Measurements from ENCODE around the gene MTCH1.

Gene MTCH1

DNA sequence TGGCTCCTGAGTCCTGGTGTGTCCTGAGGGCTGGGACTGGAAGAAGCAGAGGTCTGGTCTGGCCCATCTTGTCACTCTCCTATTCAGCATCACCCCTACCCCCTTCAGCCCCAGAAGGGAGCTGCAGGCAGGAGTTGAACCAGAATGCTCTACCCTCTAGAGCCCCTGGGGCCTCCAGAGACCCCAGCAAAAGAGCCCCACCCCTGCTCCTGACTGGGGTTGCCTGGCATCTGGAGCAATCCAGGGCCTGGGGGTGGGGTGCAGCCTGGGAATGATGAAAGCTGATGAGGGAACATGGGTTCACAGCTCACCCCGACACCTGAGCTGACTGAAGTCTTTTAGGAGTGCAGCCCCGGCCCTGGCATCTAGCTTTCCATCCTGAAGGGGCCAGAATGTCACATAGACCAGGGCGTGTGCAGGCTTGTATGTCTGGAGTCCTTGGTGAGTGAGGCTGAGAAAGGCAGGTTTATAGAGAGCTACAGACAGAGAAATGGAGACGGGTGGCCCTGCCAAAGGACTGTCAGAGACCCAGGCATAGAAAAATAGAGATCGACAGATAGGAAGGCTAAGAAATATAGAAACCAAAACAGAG, 31.7 kb upstream of the MTCH1 start:
- no peak for DNase-seq

DNA sequence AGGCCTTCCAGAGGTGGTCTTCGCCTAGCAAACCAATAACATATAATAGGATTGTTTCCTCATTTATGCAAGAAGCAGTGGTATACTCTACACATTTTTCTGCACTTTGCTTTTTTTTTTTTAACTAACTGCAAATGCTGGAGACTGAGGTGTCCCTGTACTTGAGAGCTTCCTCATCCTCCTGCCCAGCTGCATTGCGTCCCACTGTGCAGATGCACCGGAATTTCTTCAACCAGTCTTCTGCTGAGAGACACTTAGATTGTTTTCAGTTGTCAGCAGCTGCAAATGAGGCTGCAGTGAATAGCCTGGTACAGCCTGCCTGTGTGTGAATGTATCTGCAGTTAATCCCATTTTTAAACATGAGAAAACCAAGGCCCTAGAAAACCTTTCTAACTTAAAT, 31.0 kb upstream of the MTCH1 start:
- DNase-seq: no peak

DNA sequence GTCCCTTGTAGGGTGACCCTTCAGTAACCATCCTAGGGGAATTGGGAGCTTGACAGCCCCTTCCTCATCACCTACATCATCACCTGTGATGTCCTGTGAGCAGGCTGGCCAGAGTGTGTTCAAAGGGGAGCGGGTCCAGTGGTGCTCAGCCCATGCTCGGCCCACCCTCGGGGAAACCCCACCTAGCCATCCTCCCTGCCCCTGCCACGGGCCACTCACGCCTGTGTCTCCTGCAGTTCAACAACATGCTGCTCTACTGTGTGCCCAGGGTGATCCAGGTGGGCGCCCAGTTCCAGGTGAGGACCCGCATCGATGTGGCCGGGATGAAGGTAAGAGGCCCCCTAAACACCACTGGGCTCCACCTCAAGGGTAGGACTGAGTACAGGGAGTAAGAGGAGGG, 29.5 kb upstream of the MTCH1 start:
- no peak for DNase-seq

DNA sequence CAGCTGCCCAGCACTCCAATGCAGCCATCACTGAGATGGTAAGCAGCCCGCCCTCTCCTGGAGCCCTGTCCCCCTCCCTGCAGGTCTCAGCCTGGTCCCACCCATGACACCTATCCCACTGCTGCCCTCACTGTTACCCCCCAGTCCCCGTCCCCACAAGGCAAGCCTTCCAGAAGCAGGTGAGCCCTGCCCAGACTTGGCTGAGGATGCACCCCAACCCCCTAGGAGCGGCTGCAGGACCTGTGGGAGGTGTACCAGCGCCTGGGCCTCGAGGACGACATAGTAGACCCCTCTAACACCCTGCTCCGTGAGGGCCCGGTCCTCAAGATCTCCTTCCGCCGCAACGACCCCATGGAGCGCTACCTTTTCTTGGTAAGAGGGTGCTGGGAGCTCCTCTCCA, 28.7 kb upstream of the MTCH1 start:
- DNase-seq: no peak

- no peak for DNase-seq
Measured at GRCh38 chr6:37013516-37014491, 27.8 kb upstream of the MTCH1 start.

DNA sequence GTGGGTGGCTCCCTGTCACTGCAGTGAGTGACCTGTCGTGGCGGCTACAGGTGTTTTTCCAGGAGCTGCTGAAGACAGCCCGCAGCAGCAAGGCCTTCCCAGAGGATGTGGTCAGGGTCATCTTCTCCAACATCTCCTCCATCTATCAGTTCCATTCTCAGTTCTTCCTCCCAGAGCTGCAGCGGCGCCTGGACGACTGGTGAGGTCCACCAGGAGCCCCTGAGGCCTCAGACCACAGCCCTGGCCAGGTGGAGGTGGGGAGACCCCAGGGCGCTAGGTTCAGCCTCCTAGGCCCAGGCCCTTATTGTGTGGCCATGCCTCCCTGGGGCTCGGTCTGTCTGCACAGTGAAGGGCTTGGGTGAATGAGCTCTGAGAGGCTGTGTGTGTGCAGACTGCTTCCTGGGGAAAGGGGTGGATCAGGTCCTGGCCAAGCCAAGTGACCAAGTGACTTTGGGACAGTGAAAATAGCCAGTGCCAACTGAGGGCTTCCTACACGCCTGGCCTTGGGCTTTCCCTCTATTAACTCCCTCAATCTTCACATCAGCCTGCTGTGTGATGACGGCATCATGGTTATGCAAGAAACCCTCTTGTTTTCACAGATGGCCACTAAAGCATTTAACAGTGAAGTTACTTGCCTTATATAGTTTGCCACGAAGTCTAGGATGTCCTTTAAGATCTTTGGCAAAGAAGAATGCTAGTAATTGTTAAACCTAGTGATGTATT, 25.8 kb upstream of the MTCH1 start:
- DNase-seq: no peak

DNA sequence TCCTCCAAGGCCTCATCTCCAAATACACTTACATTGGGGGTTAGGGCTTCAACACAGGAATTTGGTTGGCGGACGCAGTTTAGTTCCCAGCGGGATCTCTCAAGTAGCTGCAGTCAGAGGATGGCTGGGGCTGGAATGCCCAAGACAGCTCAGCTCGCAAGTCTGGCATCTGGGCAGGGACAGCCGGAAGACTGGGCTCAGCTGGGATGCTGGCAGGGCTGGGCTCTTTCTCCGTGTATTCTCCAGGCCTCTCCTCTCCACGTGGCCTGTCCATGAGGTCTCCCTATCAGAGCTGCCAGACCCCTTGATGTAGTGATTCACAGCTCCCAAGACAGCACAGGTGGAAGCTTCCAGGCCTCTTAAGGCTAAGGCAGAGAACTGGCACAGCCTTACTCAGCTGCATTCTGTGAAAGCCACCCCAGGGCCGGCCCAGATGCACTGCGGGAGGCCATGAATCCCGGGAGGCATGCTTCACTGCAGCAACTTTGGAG, 24.5 kb upstream of the MTCH1 start:
- no peak for DNase-seq

GRCh38 chr6:37008484-37009465, 22.8 kb upstream of the MTCH1 start:
- DNase-seq: no peak

- no peak for DNase-seq
Measured at GRCh38 chr6:37007340-37008043, 21.5 kb upstream of the MTCH1 start.

GRCh38 chr6:37006793-37007339, 20.9 kb upstream of the MTCH1 start:
- DNase-seq: no peak

- no peak for DNase-seq
Measured at GRCh38 chr6:37005827-37006567, 20.0 kb upstream of the MTCH1 start.

DNA sequence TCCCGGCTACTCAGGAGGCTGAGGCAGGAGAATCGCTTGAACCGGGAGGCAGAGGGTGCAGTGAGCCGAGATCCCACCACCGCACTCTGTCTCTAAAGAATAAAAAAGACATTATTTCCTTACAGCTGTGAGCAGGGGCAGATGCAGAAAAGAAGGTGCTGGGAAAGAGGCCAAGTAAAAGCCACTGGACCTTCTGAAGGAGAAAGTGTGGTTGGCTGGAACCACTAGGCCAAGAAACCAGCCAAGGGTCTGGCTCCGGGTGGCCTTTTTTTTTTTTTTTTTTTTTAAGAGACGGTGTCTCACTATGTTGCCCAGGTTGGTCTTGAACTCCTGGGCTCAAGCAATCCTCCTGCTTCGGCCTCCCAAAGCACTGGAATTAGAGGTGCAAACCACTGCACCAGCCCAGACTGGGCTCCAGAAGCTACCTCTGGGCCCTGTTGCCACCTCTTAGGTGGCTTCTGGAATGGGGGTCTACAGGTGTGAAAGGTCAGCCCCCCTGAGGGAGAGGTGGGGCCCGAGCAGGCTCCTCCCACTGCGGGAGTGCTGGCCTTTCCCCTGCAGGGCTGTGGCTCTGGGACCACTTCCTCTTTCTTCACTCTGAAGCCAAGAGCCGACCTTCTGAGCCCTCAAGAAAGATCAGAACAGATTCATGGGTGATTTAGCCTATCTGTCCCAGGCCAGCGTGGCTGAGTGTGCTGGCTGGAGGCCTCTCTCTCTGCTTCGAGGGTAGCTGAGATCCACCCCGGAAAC, 19.2 kb upstream of the MTCH1 start, which contains the start of gene FGD2:
Gene FGD2, plus strand, starts transcription at position 595 of the 750 bp plus-strand sequence. CDS start 163 bp downstream, outside the sequence.
- no peak for DNase-seq

DNA sequence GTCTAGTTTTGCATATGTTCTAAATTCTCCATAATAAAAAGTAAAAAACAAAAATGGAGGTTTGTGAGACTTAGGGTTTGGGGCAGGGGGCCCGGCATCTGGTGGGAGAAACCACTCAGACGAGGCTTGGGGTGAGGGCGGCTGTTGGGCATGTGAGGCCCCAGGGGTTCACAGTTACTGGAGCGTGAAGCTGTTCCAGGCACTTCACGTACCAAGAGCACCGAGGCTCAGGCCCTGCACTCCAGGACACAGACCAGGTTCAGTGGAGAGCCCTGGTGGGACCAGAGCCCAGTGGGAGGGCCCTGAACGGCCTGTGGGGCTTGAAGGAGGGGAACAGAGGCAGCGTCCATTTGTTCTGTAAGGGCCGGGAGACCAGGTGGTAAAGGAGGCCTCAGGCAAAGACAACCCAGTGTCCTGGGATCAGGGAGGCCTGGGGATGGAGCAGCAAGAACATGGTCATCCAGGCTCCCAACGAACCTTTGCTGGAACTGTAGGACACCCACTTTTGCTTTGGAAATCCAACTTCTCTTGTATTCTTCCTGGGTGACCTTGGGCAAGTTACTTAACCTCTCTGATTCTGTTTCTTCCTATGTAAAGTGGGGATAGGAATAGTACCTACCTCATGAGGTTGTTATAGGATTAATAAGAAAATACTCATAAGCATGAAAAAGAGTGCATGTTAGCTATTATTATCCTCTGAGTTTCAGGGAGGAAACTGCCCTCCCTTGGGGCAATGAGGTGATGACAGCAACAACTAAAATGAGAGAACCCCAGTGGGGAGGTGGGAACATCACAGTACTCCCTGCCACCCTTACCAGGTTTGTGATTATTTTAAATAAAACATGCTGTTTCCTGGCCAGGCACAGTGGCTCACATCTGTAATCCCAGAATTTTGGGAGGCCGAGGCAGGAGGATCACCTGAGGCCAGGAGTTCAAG, 18.3 kb upstream of the MTCH1 start:
- DNase-seq: no peak

- DNase-seq: no peak
Measured at GRCh38 chr6:36999751-37000125, 13.7 kb upstream of the MTCH1 start.

GRCh38 chr6:36999061-36999750, 13.2 kb upstream of the MTCH1 start:
- peak; percentile 67 to 76 for DNase-seq

GRCh38 chr6:36998723-36999038, 12.7 kb upstream of the MTCH1 start:
- no peak for DNase-seq

DNA sequence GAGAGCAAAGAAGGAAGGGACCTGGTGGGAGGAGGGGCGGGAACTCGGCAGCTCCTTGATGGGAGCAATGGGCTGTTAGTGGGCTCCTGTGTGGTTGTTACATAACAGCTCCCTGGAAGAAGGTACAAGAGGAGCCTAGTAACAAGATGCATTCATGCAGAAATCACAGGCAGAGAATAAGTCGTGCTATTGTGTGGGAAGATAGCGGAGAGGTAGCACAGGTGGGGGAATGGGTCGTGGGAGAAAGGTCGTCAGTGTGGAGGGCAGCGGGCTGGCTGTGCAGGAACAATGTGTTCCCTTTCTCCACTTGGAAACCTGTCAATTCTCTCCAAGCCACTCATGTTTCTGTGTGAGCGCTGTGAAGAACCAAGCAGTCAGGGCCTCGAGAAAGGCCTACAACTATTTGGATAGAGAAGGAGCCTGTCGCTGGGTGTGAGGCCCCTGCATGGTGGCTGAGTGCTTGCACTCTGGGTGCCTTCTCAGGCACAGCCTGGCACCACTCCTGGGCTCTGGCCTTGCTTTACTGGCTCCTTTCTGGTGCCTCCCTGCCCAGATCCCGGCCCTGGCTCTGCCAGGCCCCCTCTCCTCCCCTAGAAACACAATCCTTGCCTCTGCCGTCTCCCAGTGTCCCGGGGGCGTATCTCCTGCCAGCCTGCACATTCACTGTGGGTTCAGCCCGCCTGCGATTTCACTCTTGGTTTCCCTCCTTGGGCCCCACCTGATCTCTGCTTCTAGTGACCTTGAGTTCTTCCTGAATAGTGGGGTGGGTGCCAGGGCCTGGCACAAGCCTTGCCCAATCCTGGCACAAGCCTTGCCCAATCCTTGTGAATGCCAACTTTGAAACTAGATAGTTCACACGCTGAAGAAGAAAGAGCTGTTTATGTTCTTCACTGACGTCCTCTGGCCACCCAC, 12.1 kb upstream of the MTCH1 start:
- no peak for DNase-seq
